ENCODE data around the gene RFX8. TPM values are rescaled to one million over a fixed set of nuclear protein-coding genes. Genes with fewer than 3 reads are reported as not detected.

The RFX8 gene
- total and polyA plus RNA-seq, 2 of the 13 experiments (the other 11 are each of a cell fraction or from before 2014, with no cell fraction given), result not detected

DNA sequence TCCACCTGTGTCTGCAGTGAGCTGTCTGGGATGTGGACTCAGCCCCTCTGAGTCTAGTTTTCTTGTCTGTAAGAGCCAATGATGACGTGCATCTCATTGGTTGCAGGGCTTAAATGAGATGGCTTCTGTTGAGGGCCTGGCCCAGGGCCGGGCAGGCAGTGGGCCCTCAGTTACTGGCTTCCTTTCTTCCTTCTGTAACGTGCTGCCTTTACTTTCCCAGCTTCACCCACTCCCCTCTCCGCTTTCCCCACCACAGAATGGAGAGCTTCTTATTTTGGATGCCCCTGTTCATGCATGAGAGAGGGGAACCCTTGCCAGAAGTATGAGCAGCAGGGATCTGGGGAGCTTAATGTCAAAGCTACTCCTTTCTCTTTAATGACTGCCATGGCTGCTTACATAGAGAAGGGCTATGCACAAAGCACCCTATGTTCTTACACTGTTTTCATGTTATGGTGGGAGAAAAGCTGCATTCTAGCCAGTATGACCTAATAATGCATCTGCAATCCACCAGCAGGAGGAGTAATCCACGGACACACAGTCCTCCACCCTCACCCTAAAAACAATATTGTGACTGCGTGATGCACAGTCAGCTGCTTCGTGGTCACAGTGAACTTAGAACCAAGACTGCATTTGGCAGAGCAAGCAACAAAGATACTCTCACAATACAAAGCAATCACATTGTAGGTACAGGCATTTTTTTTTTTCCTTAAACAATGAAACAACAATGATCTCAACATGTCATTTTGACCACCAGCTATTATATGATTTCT is 124.8 kb downstream of the RFX8 start:
- no peaks in the 10 kb centered on the region for H3K9me3 ChIP-seq (ENCODE audit: low read length)
- in situ Hi-C loops (cut with HindIII; ENCODE audit: extremely low pct_ligation_motif_present, low pct_unique_long_range_greater_than_20kb), result no loop called here
- BruUV-seq (replicated peaks), result no TSS peak
- H3K4me2 ChIP-seq (ENCODE audit: low read depth, low read length), result 0 out of 2 replicates have a peak overlapping the region, but pooled peaks have one; percentile 16
- FAIRE-seq (peak; percentile 66), ATAC-seq (peak; percentile 91), DNase-seq (ENCODE audit: low spot score) (peak; percentile 50)
- no peaks in the 10 kb centered on the region for H3K36me3 ChIP-seq (replicated peaks in 1 of 2; ENCODE audit: control insufficient read depth in 1 of 2, insufficient read depth in 2 of 2, low read length in 2 of 2)
- H3K4me3 ChIP-seq (replicated peaks in 1 of 3; ENCODE audit: insufficient read depth in 1 of 3, low read depth in 2 of 3, low read length in 3 of 3), result no peak overlapping the region; a peak in 1 of 6 replicates
- ChIA-PET POLR2A (no interaction called here), CTCF (ENCODE audit: low intra/inter-chr PET ratio, low total read pairs) (interaction anchor here (1.4 kb wide), 1 partner anchor 37 kb away, joined by 5 read pairs; the partner anchor contains the start of gene CREG2)
- no peaks in the 10 kb centered on the region for H4K20me1 ChIP-seq (ENCODE audit: insufficient read depth, low read length)
- no peak overlapping the region for H3K27ac ChIP-seq (ENCODE audit: extremely low read length, insufficient read depth, low read length)
- H2AFZ ChIP-seq (ENCODE audit: low read length), result no peak overlapping the region
- 28% methylated on average over 7 of the region's 7 CpGs for WGBS (ENCODE audit: low lambda C conversion rate)
- no peaks in the 10 kb centered on the region; a peak in 2 of 5 replicates for H3K27me3 ChIP-seq (ENCODE audit: control insufficient read depth in 1 of 2, insufficient read depth in 2 of 2, low read length in 2 of 2)
- no peak overlapping the region for H3K9ac ChIP-seq (ENCODE audit: insufficient read depth, low read depth, low read length)
- peaks cover 27% of the 10 kb centered on the region for H3K4me1 ChIP-seq (ENCODE audit: insufficient read depth, low read length)
- H3K79me2 ChIP-seq (ENCODE audit: insufficient read depth, low read length), result no peaks in the 10 kb centered on the region
- intact Hi-C loops (cut with micrococcal nuclease; ENCODE audit: unreplicated experiment), result loop anchor here (10.0 kb wide), 2 partner anchors 245 to 475 kb away; no protein-coding TSS in a partner anchor
- TF ChIP-seq ZNF619 (CRISPR knock-in tag; IDR thresholded peaks at IDR 0.05) (no peak), LCORL (IDR thresholded peaks at IDR 0.05) (no peak), LCORL (CRISPR knock-in tag; IDR thresholded peaks at IDR 0.05) (0 out of 2 replicates have a peak, but pooled peaks have one; percentile 46), ELF1 (CRISPR knock-in tag; IDR thresholded peaks at IDR 0.05) (no peak), TRIM24 (CRISPR knock-in tag; IDR thresholded peaks at IDR 0.05) (no peak), RFXAP (CRISPR knock-in tag; IDR thresholded peaks at IDR 0.05; ENCODE audit: borderline replicate concordance) (no peak), STAG1 (CRISPR knock-in tag; IDR thresholded peaks at IDR 0.05) (peak; percentile 45), TEAD3 (CRISPR knock-in tag; optimal IDR thresholded peaks at IDR 0.05; ENCODE audit: borderline replicate concordance) (peak; percentile 35), TOPORS (CRISPR knock-in tag; IDR thresholded peaks at IDR 0.05) (no peak), TBX2 (CRISPR knock-in tag; IDR thresholded peaks at IDR 0.05; ENCODE audit: borderline replicate concordance) (0 out of 2 replicates have a peak, but pooled peaks have one; percentile 23), MXD4 (CRISPR knock-in tag; IDR thresholded peaks at IDR 0.05) (0 out of 2 replicates have a peak, but pooled peaks have one; percentile 18), ZNF331 (CRISPR knock-in tag; IDR thresholded peaks at IDR 0.05) (0 out of 2 replicates have a peak, but pooled peaks have one; percentile 10), ZNF350 (CRISPR knock-in tag; IDR thresholded peaks at IDR 0.05; ENCODE audit: borderline replicate concordance, low read depth) (no peak)
- TF ChIP-seq, protein P1, sequence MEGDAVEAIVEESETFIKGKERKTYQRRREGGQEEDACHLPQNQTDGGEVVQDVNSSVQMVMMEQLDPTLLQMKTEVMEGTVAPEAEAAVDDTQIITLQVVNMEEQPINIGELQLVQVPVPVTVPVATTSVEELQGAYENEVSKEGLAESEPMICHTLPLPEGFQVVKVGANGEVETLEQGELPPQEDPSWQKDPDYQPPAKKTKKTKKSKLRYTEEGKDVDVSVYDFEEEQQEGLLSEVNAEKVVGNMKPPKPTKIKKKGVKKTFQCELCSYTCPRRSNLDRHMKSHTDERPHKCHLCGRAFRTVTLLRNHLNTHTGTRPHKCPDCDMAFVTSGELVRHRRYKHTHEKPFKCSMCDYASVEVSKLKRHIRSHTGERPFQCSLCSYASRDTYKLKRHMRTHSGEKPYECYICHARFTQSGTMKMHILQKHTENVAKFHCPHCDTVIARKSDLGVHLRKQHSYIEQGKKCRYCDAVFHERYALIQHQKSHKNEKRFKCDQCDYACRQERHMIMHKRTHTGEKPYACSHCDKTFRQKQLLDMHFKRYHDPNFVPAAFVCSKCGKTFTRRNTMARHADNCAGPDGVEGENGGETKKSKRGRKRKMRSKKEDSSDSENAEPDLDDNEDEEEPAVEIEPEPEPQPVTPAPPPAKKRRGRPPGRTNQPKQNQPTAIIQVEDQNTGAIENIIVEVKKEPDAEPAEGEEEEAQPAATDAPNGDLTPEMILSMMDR (CRISPR knock-in tag; IDR thresholded peaks at IDR 0.05), result peak; percentile 58
- TF ChIP-seq, protein P2, sequence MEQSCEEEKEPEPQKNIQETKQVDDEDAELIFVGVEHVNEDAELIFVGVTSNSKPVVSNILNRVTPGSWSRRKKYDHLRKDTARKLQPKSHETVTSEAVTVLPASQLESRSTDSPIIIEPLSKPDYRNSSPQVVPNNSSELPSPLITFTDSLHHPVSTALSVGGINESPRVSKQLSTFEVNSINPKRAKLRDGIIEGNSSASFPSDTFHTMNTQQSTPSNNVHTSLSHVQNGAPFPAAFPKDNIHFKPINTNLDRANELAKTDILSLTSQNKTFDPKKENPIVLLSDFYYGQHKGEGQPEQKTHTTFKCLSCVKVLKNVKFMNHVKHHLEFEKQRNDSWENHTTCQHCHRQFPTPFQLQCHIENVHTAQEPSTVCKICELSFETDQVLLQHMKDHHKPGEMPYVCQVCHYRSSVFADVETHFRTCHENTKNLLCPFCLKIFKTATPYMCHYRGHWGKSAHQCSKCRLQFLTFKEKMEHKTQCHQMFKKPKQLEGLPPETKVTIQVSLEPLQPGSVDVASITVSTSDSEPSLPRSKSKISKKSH (CRISPR knock-in tag; IDR thresholded peaks at IDR 0.05; ENCODE audit: borderline replicate concordance), result no peak
- TF ChIP-seq, protein P3, sequence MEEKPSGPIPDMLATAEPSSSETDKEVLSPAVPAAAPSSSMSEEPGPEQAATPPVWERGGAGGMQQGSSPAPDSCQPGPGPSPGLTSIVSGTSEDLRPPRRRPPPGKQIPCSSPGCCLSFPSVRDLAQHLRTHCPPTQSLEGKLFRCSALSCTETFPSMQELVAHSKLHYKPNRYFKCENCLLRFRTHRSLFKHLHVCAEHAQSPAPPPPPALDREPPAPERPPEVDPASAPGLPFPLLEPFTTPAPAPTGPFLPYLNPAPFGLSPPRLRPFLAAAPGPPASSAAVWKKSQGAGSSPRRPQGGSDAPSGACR (CRISPR knock-in tag; IDR thresholded peaks at IDR 0.05), result no peak
- TF ChIP-seq, protein P4, sequence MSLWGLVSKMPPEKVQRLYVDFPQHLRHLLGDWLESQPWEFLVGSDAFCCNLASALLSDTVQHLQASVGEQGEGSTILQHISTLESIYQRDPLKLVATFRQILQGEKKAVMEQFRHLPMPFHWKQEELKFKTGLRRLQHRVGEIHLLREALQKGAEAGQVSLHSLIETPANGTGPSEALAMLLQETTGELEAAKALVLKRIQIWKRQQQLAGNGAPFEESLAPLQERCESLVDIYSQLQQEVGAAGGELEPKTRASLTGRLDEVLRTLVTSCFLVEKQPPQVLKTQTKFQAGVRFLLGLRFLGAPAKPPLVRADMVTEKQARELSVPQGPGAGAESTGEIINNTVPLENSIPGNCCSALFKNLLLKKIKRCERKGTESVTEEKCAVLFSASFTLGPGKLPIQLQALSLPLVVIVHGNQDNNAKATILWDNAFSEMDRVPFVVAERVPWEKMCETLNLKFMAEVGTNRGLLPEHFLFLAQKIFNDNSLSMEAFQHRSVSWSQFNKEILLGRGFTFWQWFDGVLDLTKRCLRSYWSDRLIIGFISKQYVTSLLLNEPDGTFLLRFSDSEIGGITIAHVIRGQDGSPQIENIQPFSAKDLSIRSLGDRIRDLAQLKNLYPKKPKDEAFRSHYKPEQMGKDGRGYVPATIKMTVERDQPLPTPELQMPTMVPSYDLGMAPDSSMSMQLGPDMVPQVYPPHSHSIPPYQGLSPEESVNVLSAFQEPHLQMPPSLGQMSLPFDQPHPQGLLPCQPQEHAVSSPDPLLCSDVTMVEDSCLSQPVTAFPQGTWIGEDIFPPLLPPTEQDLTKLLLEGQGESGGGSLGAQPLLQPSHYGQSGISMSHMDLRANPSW (CRISPR knock-in tag; IDR thresholded peaks at IDR 0.05; ENCODE audit: borderline replicate concordance), result no peak
